Measurements from ENCODE around the gene ADH6. TPM values are rescaled to one million over a fixed set of nuclear protein-coding genes. Genes with fewer than 3 reads are reported as not detected.

The ADH6 gene
- total RNA-seq, 1 donor from 2014 or later = not detected

- H3K4me3 ChIP-seq = no peak overlapping the region
- H3K36me3 ChIP-seq = no peaks in the 10 kb centered on the region
- no peaks in the 10 kb centered on the region for H3K27me3 ChIP-seq
- H3K27ac ChIP-seq = no peak overlapping the region
- H3K4me1 ChIP-seq = no peaks in the 10 kb centered on the region
- TF ChIP-seq POLR2A (IDR thresholded peaks at IDR 0.05) (no peak), POLR2AphosphoS5 (IDR thresholded peaks at IDR 0.05; ENCODE audit: insufficient read depth in 1 of 2, low read depth in 1 of 2) (no peak), CTCF (IDR thresholded peaks at IDR 0.05) (no peak)
- DNase-seq (ENCODE audit: extremely low spot score in 2 of 2) = no peak
- H3K9me3 ChIP-seq = no peaks in the 10 kb centered on the region
- intact Hi-C loops (cut with DNase I) = no loop called here
Observed at GRCh38 chr4:99165978-99166377, 53.1 kb downstream of the ADH6 start.

GRCh38 chr4:99161373-99162099 lies 57.5 kb downstream of the ADH6 start:
- TF ChIP-seq CTCF (IDR thresholded peaks at IDR 0.05) = no peak
- Histone ChIP-seq H3K4me3 (no peak overlapping the region), H3K27me3 (no peaks in the 10 kb centered on the region), H3K27ac (no peak overlapping the region), H3K4me1 (no peaks in the 10 kb centered on the region), H3K9me3 (no peaks in the 10 kb centered on the region), H3K36me3 (no peaks in the 10 kb centered on the region)
- DNase-seq (ENCODE audit: extremely low spot score in 2 of 2) = no peak
- intact Hi-C loops (cut with DNase I) = no loop called here

- H3K9me3 ChIP-seq = no peaks in the 10 kb centered on the region
- H3K4me3 ChIP-seq = no peak overlapping the region
- DNase-seq (ENCODE audit: extremely low spot score in 2 of 2) = no peak
- H3K27me3 ChIP-seq = no peaks in the 10 kb centered on the region
- no peaks in the 10 kb centered on the region for H3K36me3 ChIP-seq
- intact Hi-C loops (cut with DNase I) = no loop called here
- no peaks in the 10 kb centered on the region for H3K4me1 ChIP-seq
- no peak overlapping the region for H3K27ac ChIP-seq
- TF ChIP-seq CTCF (IDR thresholded peaks at IDR 0.05) = no peak
- TF ChIP-seq POLR2A (IDR thresholded peaks at IDR 0.05) = no peak
- no peak for TF ChIP-seq POLR2AphosphoS5 (IDR thresholded peaks at IDR 0.05; ENCODE audit: insufficient read depth in 1 of 2, low read depth in 1 of 2)
Observed at GRCh38 chr4:99159699-99160098, 59.3 kb downstream of the ADH6 start.

GRCh38 chr4:99157478-99157935 lies 61.5 kb downstream of the ADH6 start:
- Histone ChIP-seq H3K4me1 (no peaks in the 10 kb centered on the region), H3K9me3 (no peaks in the 10 kb centered on the region), H3K36me3 (no peaks in the 10 kb centered on the region), H3K27me3 (no peaks in the 10 kb centered on the region), H3K4me3 (no peak overlapping the region), H3K27ac (peak overlapping the region; percentile 36)
- no peak for TF ChIP-seq POLR2AphosphoS5 (IDR thresholded peaks at IDR 0.05; ENCODE audit: insufficient read depth in 1 of 2, low read depth in 1 of 2)
- no peak for TF ChIP-seq CTCF (IDR thresholded peaks at IDR 0.05)
- TF ChIP-seq POLR2A (IDR thresholded peaks at IDR 0.05) = no peak
- intact Hi-C loops (cut with DNase I) = no loop called here
- no peak for DNase-seq (ENCODE audit: extremely low spot score in 2 of 2)

- H3K36me3 ChIP-seq = no peaks in the 10 kb centered on the region
- TF ChIP-seq CTCF (IDR thresholded peaks at IDR 0.05) (no peak), POLR2A (IDR thresholded peaks at IDR 0.05) (no peak), POLR2AphosphoS5 (IDR thresholded peaks at IDR 0.05; ENCODE audit: insufficient read depth in 1 of 2, low read depth in 1 of 2) (peak in 1 of 2 donors; percentile 34)
- no peaks in the 10 kb centered on the region for H3K9me3 ChIP-seq
- H3K27me3 ChIP-seq = no peaks in the 10 kb centered on the region
- no peak for DNase-seq (ENCODE audit: extremely low spot score in 2 of 2)
- intact Hi-C loops (cut with DNase I) = no loop called here
- H3K4me3 ChIP-seq = no peak overlapping the region
- peak overlapping the region; percentile 36 for H3K27ac ChIP-seq
- H3K4me1 ChIP-seq = no peaks in the 10 kb centered on the region
Observed at GRCh38 chr4:99156992-99157391, 62.1 kb downstream of the ADH6 start.

Data from vagina (tissue), 2 donors.